ENCODE results near the gene PCOLCE2.

Gene PCOLCE2

GRCh38 chr3:142778541-142778940 is 110.3 kb downstream of the PCOLCE2 start:
- Histone ChIP-seq H3K27me3 (ENCODE audit: control insufficient read depth, insufficient read depth, low read length) (no peaks in the 10 kb centered on the region), H3K4me1 (ENCODE audit: control insufficient read depth, insufficient read depth, low read length) (no peaks in the 10 kb centered on the region), H3K4me3 (ENCODE audit: low read depth, low read length) (no peak overlapping the region), H3K9ac (ENCODE audit: low read depth, low read length) (no peak overlapping the region), H3K9me3 (ENCODE audit: control insufficient read depth, insufficient read depth, low read length) (no peaks in the 10 kb centered on the region), H3K36me3 (ENCODE audit: control insufficient read depth, insufficient read depth, low read length) (no peaks in the 10 kb centered on the region; the same call in 1 of the 2 replicates), H3K27ac (ENCODE audit: low read depth, low read length) (no peak overlapping the region)

DNA sequence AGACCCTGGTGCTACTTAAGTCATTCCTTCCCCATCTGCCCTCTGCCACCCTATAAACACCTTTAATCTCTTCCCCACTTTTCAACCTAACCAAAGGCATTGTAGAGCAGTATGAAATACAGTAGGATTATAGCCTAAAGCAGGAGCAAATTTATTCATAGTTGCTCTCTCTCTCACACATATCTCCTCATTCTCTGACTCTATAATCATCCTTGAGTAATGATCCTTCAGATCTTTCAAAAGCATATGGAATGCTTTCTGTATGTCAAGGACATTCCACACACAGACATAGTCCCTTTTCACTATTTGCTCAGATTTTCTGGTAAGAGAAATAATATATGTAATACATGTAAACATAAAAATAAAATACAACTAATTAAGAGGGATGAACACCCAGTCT is 111.0 kb downstream of the PCOLCE2 start:
- no peak overlapping the region for H3K9ac ChIP-seq (ENCODE audit: low read depth, low read length)
- H3K27ac ChIP-seq (ENCODE audit: low read depth, low read length), result no peak overlapping the region
- no peaks in the 10 kb centered on the region for H3K4me1 ChIP-seq (ENCODE audit: control insufficient read depth, insufficient read depth, low read length)
- H3K4me3 ChIP-seq (ENCODE audit: low read depth, low read length), result no peak overlapping the region
- H3K27me3 ChIP-seq (ENCODE audit: control insufficient read depth, insufficient read depth, low read length), result no peaks in the 10 kb centered on the region
- H3K9me3 ChIP-seq (ENCODE audit: control insufficient read depth, insufficient read depth, low read length), result no peaks in the 10 kb centered on the region
- H3K36me3 ChIP-seq (ENCODE audit: control insufficient read depth, insufficient read depth, low read length), result no peaks in the 10 kb centered on the region; the same call in 1 of the 2 replicates

DNA sequence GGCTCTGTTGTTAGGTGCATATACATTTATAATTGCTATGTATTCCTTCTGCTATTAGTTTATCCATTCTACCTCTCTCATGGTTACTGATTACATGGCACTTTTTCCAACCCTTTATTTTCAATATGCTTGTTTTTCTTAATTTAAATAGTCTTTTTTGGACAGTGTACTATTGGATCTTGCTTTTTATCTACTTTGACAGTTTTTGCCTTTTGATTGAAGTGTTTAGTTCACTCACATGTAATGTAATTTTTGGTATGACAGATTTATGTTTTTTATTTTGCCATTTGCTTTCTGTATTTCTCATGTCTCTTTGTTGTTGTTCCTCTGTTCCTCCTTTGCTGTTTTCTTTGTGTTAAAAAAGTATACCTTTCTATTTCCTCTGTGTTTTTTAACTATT is 120.5 kb downstream of the PCOLCE2 start:
- Histone ChIP-seq H3K4me3 (ENCODE audit: low read depth, low read length) (no peak overlapping the region), H3K27me3 (ENCODE audit: control insufficient read depth, insufficient read depth, low read length) (no peaks in the 10 kb centered on the region), H3K27ac (ENCODE audit: low read depth, low read length) (no peak overlapping the region), H3K4me1 (ENCODE audit: control insufficient read depth, insufficient read depth, low read length) (no peaks in the 10 kb centered on the region), H3K9me3 (ENCODE audit: control insufficient read depth, insufficient read depth, low read length) (no peaks in the 10 kb centered on the region), H3K36me3 (ENCODE audit: control insufficient read depth, insufficient read depth, low read length) (no peaks in the 10 kb centered on the region), H3K9ac (ENCODE audit: low read depth, low read length) (no peak overlapping the region)
